HPDE6-E6E7 (cell line): Measurements from ENCODE around the gene MAP2K4.
"Not testable (repeated sequence)": the region's sequence is repeated elsewhere in the genome, so short reads cannot be mapped to it uniquely, and the experiment has no call there.

Experiments
- DNase-seq: peaks from one replicate; pipeline ENCODE4 v3.0.0; 2011; ENCODE audit warnings: missing footprints; ENCODE audit errors: extremely low spot score

MAP2K4 gene

DNA sequence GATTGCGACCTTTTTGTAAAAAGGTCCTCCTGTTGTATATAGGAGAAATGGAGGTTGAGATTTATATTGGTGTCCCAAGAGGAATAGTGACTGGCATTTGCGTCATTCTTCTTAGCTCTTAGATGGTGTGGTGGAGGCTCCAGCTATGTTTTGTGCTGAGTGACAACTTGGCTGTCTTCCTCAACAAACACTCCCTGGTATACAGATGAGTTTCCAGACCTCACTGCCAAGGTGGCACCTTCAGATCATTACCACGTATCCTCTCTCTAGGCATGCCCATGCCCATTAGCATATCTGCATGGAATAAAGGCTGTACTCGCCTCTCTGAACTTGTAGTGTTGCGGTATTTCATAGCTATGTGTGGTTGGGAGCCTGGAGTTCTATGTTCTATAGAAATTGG lies 120.0 kb downstream of the MAP2K4 start:
- no peak for DNase-seq

- not testable (repeated sequence) for DNase-seq
Observed at GRCh38 chr17:12162187-12162586, 141.5 kb downstream of the MAP2K4 start.

GRCh38 chr17:12164085-12164484 lies 143.4 kb downstream of the MAP2K4 start:
- no peak for DNase-seq

DNA sequence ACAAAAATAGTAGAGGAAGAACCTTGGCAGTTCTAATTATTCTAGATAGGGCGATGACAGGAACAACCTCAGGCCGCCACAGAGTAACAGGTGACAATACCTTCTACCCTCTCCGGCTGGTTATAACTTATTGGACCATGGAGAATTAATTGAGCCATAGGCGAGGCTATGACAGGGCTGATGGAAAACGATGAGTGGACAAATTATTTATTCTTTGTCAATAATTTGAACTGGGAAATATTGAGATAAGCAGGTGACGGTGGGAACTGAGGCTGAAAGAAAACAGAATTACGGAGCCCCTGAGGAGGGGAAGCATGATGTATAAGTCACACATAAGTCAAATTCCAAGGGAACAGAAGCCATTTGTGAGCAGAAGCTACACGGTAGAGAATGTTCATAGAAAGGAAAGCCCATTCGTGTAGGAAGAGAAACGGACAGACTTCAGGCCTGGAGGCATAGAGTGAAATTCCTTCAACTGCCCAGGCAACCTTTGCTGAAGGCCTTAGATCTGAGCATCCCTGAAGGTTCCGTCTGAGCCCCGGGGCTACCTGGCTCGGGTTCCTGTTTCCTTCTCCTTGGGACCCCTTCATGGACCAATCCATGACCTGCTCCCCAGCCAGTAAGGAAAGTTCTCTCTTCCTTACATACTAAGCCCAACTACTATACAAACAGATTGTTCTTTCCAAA lies 158.1 kb downstream of the MAP2K4 start:
- DNase-seq, result no peak

- DNase-seq, result peak; percentile 5
Observed at GRCh38 chr17:12180644-12181261, 160.1 kb downstream of the MAP2K4 start.

GRCh38 chr17:12187658-12188057 lies 167.0 kb downstream of the MAP2K4 start:
- DNase-seq, result no peak

- DNase-seq, result no peak
Observed at GRCh38 chr17:12193144-12193735, 172.6 kb downstream of the MAP2K4 start.
